Activated T-helper 2 cell treated with anti-CD3 and anti-CD28 coated beads, Interferon-gamma antibody, Interleukin-2, Interleukin-4, amounts not matched to agents 10 μg/mL and 5 μg/mL and 100 μg/mL, durations not matched to agents 14 hours and 24 hours and 36 hours (primary cell): ENCODE measurements around the gene INTS6. TPM values are rescaled to one million over a fixed set of nuclear protein-coding genes. Genes with fewer than 3 reads are reported as not detected.
A peak's percentile ranks its signal among the peaks of the same experiment; 100 is the strongest.

Experiments
- DNase-seq: peaks from one replicate; pipeline ENCODE4 v3.0.0; 2021; ENCODE audit warnings: low spot score
- H3K27ac Mint-ChIP-seq: one replicate; pipeline ENCODE4 v1.8.0; 2021; ENCODE audit warnings: mixed read lengths
- H3K27me3 Mint-ChIP-seq: one replicate; pipeline ENCODE4 v1.8.0; 2021; ENCODE audit warnings: low read depth, mixed read lengths
- H3K36me3 Mint-ChIP-seq: one replicate; pipeline ENCODE4 v1.8.0; 2021; ENCODE audit warnings: low read depth, mixed read lengths
- H3K4me1 Mint-ChIP-seq: one replicate; pipeline ENCODE4 v1.8.0; 2021; ENCODE audit warnings: low read depth, mixed read lengths
- H3K4me3 Mint-ChIP-seq: one replicate; pipeline ENCODE4 v1.8.0; 2021; ENCODE audit warnings: low read depth, mild to moderate bottlenecking, moderate library complexity, mixed read lengths
- H3K9me3 Mint-ChIP-seq: one replicate; pipeline ENCODE4 v1.8.0; 2021; ENCODE audit warnings: mixed read lengths
- intact Hi-C: fragments of 100-400 bp; cut with micrococcal nuclease; formaldehyde crosslinking; loops from one replicate; pipeline ENCODE4 v1.15.1; 2023
- total RNA-seq: library from RNA; stranded (reverse); gene quantifications from 2 replicates; pipeline ENCODE4 v1.2.3, GENCODE V29; 2022

INTS6 gene
- total RNA-seq, 1 donor from 2014 or later = 55.9 TPM

- intact Hi-C loops = no loop called here
- Mint-ChIP-seq H3K36me3 (no peaks in the 10 kb centered on the region), H3K9me3 (no peaks in the 10 kb centered on the region), H3K4me1 (peaks cover 22% of the 10 kb centered on the region), H3K27me3 (peaks cover 10% of the 10 kb centered on the region), H3K4me3 (peak overlapping the region; percentile 19), H3K27ac (peak overlapping the region; percentile 73)
- DNase-seq = no peak
Measured at GRCh38 chr13:51330791-51331190, 122.0 kb downstream of the INTS6 start.

DNA sequence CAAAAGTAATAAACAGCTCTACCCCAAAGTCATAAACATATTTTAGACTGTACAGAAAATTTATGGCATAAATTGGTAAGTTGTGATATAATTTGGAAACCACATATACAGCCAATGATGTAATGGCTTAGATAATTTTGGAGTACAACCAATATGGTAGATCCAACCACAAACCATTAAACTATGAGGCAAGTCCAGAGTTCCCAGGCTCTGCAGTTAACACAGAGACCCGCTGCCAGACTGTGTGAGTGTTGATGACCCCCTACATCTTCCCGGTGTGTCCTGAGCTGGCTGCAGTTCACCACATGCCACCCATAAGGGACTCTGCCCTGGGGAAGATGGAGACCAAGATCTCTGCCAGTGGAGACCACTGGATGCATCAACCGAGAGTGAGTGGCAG lies 123.2 kb downstream of the INTS6 start:
- H3K4me3 Mint-ChIP-seq = no peak overlapping the region
- H3K9me3 Mint-ChIP-seq = no peaks in the 10 kb centered on the region
- no peaks in the 10 kb centered on the region for H3K36me3 Mint-ChIP-seq
- intact Hi-C loops = no loop called here
- H3K27me3 Mint-ChIP-seq = peaks cover 3% of the 10 kb centered on the region
- H3K27ac Mint-ChIP-seq = no peak overlapping the region
- peaks cover 22% of the 10 kb centered on the region for H3K4me1 Mint-ChIP-seq
- DNase-seq = no peak

DNA sequence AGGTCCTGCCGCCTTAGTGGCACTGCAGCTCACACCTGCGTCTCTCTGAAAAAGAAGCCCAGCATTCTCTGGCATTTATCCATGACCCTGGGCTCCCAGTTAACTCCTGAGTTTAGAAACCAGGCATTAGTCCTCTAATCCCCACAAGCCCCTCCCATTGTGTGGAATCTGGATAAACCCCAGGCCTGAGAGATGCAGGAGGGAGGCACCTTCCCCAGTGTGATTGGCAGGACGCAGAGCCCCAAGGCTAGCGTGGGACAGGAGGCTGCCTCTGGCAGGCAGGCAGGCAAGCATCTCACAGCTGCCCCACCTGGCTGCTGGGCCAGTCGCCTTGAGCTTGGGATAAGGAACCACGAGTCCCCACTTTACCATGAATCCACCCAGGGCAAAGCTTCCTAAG lies 124.3 kb downstream of the INTS6 start:
- H3K9me3 Mint-ChIP-seq = no peaks in the 10 kb centered on the region
- no peak overlapping the region for H3K27ac Mint-ChIP-seq
- no peak for DNase-seq
- peaks cover 22% of the 10 kb centered on the region for H3K4me1 Mint-ChIP-seq
- intact Hi-C loops = no loop called here
- H3K27me3 Mint-ChIP-seq = no peaks in the 10 kb centered on the region
- no peak overlapping the region for H3K4me3 Mint-ChIP-seq
- H3K36me3 Mint-ChIP-seq = no peaks in the 10 kb centered on the region

GRCh38 chr13:51327961-51328360 lies 124.9 kb downstream of the INTS6 start:
- H3K36me3 Mint-ChIP-seq = no peaks in the 10 kb centered on the region

DNA sequence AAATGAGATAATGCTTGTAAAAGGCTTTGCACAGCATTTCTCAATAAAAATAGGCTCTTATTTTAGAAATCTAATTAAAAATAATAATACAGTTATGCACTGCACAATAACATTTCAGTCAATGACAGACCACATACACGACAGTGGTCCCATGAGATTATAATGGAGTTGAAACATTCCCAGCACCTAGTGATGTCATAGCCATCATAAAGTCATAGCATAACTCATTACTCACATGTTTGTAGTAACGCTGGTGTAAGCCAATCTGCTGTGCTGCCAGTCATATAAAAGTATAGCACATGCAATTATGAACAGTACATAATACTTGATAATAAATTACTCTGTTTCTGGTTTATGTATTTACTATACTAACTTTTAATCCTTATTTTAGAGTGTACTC lies 126.1 kb downstream of the INTS6 start:
- no peak overlapping the region for H3K27ac Mint-ChIP-seq
- H3K27me3 Mint-ChIP-seq = no peaks in the 10 kb centered on the region
- H3K36me3 Mint-ChIP-seq = no peaks in the 10 kb centered on the region
- no peaks in the 10 kb centered on the region for H3K9me3 Mint-ChIP-seq
- no peak overlapping the region for H3K4me3 Mint-ChIP-seq
- intact Hi-C loops = no loop called here
- peaks cover 14% of the 10 kb centered on the region for H3K4me1 Mint-ChIP-seq
- no peak for DNase-seq

More at GRCh38 chr13:51327961-51328360, 124.9 kb downstream of the INTS6 start:
- peaks cover 18% of the 10 kb centered on the region for H3K4me1 Mint-ChIP-seq
- H3K27me3 Mint-ChIP-seq = no peaks in the 10 kb centered on the region
- no peak overlapping the region for H3K27ac Mint-ChIP-seq
- DNase-seq = no peak
- no peaks in the 10 kb centered on the region for H3K9me3 Mint-ChIP-seq
- H3K4me3 Mint-ChIP-seq = no peak overlapping the region
- intact Hi-C loops = no loop called here

GRCh38 chr13:51325837-51326236 lies 127.0 kb downstream of the INTS6 start:
- Mint-ChIP-seq H3K9me3 (no peaks in the 10 kb centered on the region), H3K27me3 (no peaks in the 10 kb centered on the region), H3K4me3 (no peak overlapping the region), H3K36me3 (no peaks in the 10 kb centered on the region), H3K4me1 (peaks cover 4% of the 10 kb centered on the region), H3K27ac (no peak overlapping the region)
- intact Hi-C loops = no loop called here
- DNase-seq = no peak

GRCh38 chr13:51324714-51325420 lies 128.0 kb downstream of the INTS6 start:
- intact Hi-C loops = no loop called here

GRCh38 chr13:51323824-51324511 lies 128.9 kb downstream of the INTS6 start:
- Mint-ChIP-seq H3K36me3 (no peaks in the 10 kb centered on the region), H3K4me1 (no peaks in the 10 kb centered on the region), H3K27ac (no peak overlapping the region), H3K27me3 (no peaks in the 10 kb centered on the region), H3K9me3 (no peaks in the 10 kb centered on the region), H3K4me3 (no peak overlapping the region)
- no peak for DNase-seq
- intact Hi-C loops = no loop called here

More at GRCh38 chr13:51324714-51325420, 128.0 kb downstream of the INTS6 start:
- Mint-ChIP-seq H3K27me3 (no peaks in the 10 kb centered on the region), H3K4me1 (no peaks in the 10 kb centered on the region), H3K36me3 (no peaks in the 10 kb centered on the region), H3K27ac (no peak overlapping the region), H3K4me3 (no peak overlapping the region), H3K9me3 (no peaks in the 10 kb centered on the region)
- DNase-seq = no peak

DNA sequence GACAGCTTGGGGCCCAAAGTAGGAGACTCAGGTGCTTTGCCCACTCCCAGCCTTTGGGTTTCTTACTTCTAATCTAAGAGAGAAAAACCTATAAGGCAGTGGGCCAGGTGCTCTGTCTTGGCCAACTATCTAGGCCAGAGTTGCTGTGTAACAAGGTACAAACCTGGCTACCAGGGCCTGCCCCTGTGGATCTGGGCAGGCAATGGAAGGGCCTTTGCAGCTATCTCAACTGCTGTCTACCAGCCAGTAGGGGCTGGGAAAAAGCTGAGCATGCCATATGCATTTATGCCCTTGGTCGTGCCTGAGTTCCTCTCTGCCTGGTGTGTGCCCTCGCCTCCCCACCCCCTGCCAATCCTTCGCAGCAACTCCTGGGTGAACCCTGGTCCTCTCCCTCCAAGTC lies 130.0 kb downstream of the INTS6 start:
- Mint-ChIP-seq H3K27me3 (no peaks in the 10 kb centered on the region), H3K9me3 (no peaks in the 10 kb centered on the region), H3K4me1 (no peaks in the 10 kb centered on the region), H3K4me3 (no peak overlapping the region), H3K27ac (no peak overlapping the region), H3K36me3 (no peaks in the 10 kb centered on the region)
- intact Hi-C loops = no loop called here
- no peak for DNase-seq

GRCh38 chr13:51321836-51322235 lies 131.0 kb downstream of the INTS6 start:
- Mint-ChIP-seq H3K36me3 (no peaks in the 10 kb centered on the region), H3K4me3 (no peak overlapping the region), H3K4me1 (no peaks in the 10 kb centered on the region), H3K9me3 (no peaks in the 10 kb centered on the region), H3K27me3 (no peaks in the 10 kb centered on the region), H3K27ac (no peak overlapping the region)
- DNase-seq = no peak
- intact Hi-C loops = no loop called here

DNA sequence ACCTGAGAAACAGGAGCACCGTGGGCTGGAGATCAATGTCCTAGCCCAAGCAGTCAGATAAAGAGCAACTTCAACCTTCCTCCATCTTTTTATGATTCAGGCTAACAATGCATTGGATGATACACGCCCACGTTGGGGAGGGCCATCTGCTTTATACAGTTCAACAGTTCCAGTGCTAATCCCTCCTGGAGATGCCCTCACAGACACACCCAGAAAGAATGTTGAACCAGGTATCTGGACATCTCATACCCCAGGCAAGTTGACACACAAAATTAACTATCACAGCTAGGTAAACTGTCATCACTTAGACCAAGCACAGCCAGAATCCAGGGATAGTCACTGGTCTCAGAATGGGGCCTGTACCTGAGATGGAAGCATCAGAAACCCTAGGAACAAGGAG lies 134.0 kb downstream of the INTS6 start:
- Mint-ChIP-seq H3K27me3 (peaks cover 2% of the 10 kb centered on the region), H3K9me3 (no peaks in the 10 kb centered on the region), H3K27ac (no peak overlapping the region), H3K36me3 (no peaks in the 10 kb centered on the region), H3K4me3 (no peak overlapping the region), H3K4me1 (no peaks in the 10 kb centered on the region)
- intact Hi-C loops = no loop called here
- DNase-seq = no peak

- Mint-ChIP-seq H3K36me3 (no peaks in the 10 kb centered on the region), H3K4me1 (no peaks in the 10 kb centered on the region), H3K4me3 (no peak overlapping the region), H3K9me3 (no peaks in the 10 kb centered on the region), H3K27me3 (peaks cover 4% of the 10 kb centered on the region), H3K27ac (no peak overlapping the region)
- intact Hi-C loops = no loop called here
- DNase-seq = no peak
Measured at GRCh38 chr13:51318015-51318414, 134.8 kb downstream of the INTS6 start.

- H3K27ac Mint-ChIP-seq = no peak overlapping the region
- H3K9me3 Mint-ChIP-seq = no peaks in the 10 kb centered on the region
- no peaks in the 10 kb centered on the region for H3K36me3 Mint-ChIP-seq
- intact Hi-C loops = no loop called here
- DNase-seq = no peak
- no peak overlapping the region for H3K4me3 Mint-ChIP-seq
- H3K4me1 Mint-ChIP-seq = no peaks in the 10 kb centered on the region
- peaks cover 5% of the 10 kb centered on the region for H3K27me3 Mint-ChIP-seq
Measured at GRCh38 chr13:51317262-51317661, 135.6 kb downstream of the INTS6 start.
